ENCODE results near the gene CXCR6. TPM values are rescaled to one million over a fixed set of nuclear protein-coding genes. Genes with fewer than 3 reads are reported as not detected.

Gene CXCR6
- total RNA-seq, 1 experiment from 2014 or later = not detected

DNA sequence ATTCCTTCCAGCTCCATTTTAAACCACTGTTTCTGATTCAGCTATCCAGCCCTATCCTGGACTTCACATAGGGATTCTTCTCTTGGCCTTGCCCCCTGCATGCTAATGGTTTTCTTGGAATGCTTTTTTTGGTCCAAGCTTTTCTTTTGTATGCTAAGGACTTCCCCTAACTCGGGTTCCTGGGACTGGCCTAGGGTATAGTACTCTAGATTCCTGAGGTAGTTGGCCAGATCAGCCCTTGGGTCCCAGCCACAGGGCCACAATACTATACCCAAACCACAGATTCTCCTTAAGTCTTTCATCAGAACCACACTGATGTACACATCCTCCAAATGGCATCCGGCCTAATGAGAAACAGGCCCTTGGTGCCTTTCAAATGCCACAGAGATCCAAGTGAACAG lies 49.6 kb downstream of the CXCR6 start (continued):
- TF ChIP-seq, protein P1, sequence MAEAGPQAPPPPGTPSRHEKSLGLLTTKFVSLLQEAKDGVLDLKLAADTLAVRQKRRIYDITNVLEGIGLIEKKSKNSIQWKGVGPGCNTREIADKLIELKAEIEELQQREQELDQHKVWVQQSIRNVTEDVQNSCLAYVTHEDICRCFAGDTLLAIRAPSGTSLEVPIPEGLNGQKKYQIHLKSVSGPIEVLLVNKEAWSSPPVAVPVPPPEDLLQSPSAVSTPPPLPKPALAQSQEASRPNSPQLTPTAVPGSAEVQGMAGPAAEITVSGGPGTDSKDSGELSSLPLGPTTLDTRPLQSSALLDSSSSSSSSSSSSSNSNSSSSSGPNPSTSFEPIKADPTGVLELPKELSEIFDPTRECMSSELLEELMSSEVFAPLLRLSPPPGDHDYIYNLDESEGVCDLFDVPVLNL (CRISPR knock-in tag; IDR thresholded peaks at IDR 0.05; ENCODE audit: borderline replicate concordance, low read depth) = no peak
- no peak for TF ChIP-seq OVOL2 (CRISPR knock-in tag; IDR thresholded peaks at IDR 0.05; ENCODE audit: borderline replicate concordance)
- TF ChIP-seq, protein P2, sequence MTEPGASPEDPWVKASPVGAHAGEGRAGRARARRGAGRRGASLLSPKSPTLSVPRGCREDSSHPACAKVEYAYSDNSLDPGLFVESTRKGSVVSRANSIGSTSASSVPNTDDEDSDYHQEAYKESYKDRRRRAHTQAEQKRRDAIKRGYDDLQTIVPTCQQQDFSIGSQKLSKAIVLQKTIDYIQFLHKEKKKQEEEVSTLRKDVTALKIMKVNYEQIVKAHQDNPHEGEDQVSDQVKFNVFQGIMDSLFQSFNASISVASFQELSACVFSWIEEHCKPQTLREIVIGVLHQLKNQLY (CRISPR knock-in tag; IDR thresholded peaks at IDR 0.05) = no peak

DNA sequence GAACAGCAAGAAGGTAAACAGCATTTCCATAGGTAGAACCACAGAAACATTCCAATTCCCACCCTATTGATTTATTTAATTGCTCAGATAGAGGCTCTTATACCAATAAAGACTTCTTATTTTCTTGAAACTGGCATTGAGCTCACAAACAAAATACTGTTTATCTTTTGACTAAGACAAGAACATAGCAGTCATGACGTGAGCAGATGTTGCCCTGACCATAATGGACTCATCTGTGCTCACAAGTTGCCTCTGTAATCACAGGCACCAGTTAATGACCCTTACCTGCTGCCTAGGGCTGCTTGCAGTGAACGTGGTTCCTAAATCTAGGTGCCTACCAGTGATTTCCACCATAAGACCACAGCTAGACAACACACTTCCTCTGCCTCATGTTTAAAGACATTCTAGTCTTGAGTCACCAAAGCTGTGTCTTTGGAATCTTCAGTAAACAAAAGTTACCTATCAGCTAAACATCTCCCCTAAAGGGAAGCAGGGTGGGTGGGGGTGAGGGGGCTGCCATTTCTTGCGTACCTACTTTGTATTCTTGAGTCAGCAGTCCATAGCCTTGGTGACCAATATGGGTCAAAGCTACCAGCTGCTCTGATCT lies 50.3 kb downstream of the CXCR6 start:
- CTCF ChIA-PET = interaction anchor here (1.1 to 1.4 kb wide), 2 partner anchors 86 to 161 kb away, joined by 3 read pairs; no protein-coding TSS in a partner anchor
- H3K4me3 Mint-ChIP-seq = peak overlapping the region; percentile 51
- H3K36me3 Mint-ChIP-seq = peaks cover 6% of the 10 kb centered on the region; the same call in 1 of the 2 replicates

DNA sequence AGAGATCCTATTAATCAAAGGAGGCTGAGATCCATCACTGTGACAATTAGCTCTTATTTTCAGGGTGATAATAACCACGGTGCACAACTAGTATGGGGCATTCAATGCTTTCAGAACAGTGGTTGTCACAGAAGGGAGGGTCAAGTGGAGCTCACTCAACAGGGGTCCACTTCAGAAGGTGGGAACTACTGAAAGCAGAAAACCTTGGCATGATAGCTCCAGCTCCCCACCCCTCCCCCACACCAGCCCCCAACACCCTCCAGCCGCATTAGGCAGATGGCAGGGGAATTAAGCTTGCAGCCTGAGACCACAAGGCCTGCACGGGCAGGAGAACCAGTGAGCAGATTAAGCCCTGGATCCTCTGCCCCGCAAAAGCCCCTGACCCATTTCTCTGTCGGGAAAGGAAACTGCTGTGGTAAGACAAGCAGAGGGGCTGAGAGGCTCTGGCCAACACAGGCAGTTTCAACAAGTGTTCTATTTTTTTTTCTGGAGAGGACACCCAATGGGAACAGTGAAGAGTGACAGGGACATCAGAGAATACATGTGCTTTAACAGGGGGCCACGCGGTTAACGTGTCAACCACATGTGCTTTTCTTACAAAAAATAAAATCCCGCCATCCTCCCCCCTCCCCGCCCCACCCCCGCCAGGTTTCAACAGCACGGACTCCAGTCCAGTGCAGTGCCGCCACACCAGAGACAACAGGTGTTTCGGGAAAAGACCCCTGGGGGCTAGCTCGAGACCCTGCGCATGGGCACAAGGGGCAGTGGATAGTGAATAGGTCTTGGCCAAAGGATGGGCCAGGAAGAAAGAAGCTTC lies 51.4 kb downstream of the CXCR6 start:
- H3K4me1 Mint-ChIP-seq = peaks cover 42% of the 10 kb centered on the region
- peaks cover 6% of the 10 kb centered on the region; the same call in 1 of the 2 replicates for H3K36me3 Mint-ChIP-seq
- peak overlapping the region; percentile 81 for H3K4me3 Mint-ChIP-seq
- CTCF ChIA-PET = interaction anchor here (1.0 to 2.2 kb wide), 5 partner anchors 57 to 433 kb away, joined by 3 to 13 read pairs (median 3); no protein-coding TSS in a partner anchor
- peak; percentile 10 for ATAC-seq
- no peaks in the 10 kb centered on the region for H3K9me3 Mint-ChIP-seq
- TF ChIP-seq FOXP1 (CRISPR knock-in tag; IDR thresholded peaks at IDR 0.05; ENCODE audit: borderline replicate concordance) (no peak), ZNF232 (CRISPR knock-in tag; IDR thresholded peaks at IDR 0.05) (no peak), ZBTB21 (CRISPR knock-in tag; IDR thresholded peaks at IDR 0.05; ENCODE audit: borderline replicate concordance) (no peak), ESRRA (CRISPR knock-in tag; IDR thresholded peaks at IDR 0.05; ENCODE audit: borderline replicate concordance) (no peak), GABPB1 (CRISPR knock-in tag; IDR thresholded peaks at IDR 0.05) (no peak), EMX1 (CRISPR knock-in tag; IDR thresholded peaks at IDR 0.05) (no peak), ETV6 (CRISPR knock-in tag; IDR thresholded peaks at IDR 0.05) (no peak)
- peak; percentile 38 for DNase-seq (ENCODE audit: low spot score)
- H3K27me3 Mint-ChIP-seq (ENCODE audit: low read depth) = peaks cover 15% of the 10 kb centered on the region
- H3K27ac Mint-ChIP-seq = no peak overlapping the region; the same call in 1 of the 2 replicates
- POLR2A ChIA-PET = interaction anchor here (0.6 kb wide), 1 partner anchor 599 kb away, joined by 3 read pairs; no protein-coding TSS in a partner anchor

More for the DNA sequence above, 50.3 kb downstream of the CXCR6 start:
- Mint-ChIP-seq H3K4me1 (peaks cover 36% of the 10 kb centered on the region), H3K27ac (peak overlapping the region; percentile 95), H3K9me3 (no peaks in the 10 kb centered on the region), H3K27me3 (ENCODE audit: low read depth) (peaks cover 15% of the 10 kb centered on the region)
- no peak for TF ChIP-seq ZNF671 (CRISPR knock-in tag; IDR thresholded peaks at IDR 0.05)
- TF ChIP-seq HMGA2 (CRISPR knock-in tag; IDR thresholded peaks at IDR 0.05) = no peak
- TF ChIP-seq PRRX2 (CRISPR knock-in tag; IDR thresholded peaks at IDR 0.05) = no peak
- TF ChIP-seq, protein P3, sequence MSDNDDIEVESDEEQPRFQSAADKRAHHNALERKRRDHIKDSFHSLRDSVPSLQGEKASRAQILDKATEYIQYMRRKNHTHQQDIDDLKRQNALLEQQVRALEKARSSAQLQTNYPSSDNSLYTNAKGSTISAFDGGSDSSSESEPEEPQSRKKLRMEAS (CRISPR knock-in tag; IDR thresholded peaks at IDR 0.05) = no peak
- TF ChIP-seq NR2C2 (CRISPR knock-in tag; IDR thresholded peaks at IDR 0.05) = no peak
- POLR2A ChIA-PET = no interaction called here
- DNase-seq (ENCODE audit: low spot score) (no peak), ATAC-seq (no peak)

Measured in WTC11 (cell line).